ENCODE data around the gene AIMP1.

AIMP1 gene

GRCh38 chr4:106362086-106362825, 45.9 kb downstream of the AIMP1 start:
- TF ChIP-seq, protein P1, sequence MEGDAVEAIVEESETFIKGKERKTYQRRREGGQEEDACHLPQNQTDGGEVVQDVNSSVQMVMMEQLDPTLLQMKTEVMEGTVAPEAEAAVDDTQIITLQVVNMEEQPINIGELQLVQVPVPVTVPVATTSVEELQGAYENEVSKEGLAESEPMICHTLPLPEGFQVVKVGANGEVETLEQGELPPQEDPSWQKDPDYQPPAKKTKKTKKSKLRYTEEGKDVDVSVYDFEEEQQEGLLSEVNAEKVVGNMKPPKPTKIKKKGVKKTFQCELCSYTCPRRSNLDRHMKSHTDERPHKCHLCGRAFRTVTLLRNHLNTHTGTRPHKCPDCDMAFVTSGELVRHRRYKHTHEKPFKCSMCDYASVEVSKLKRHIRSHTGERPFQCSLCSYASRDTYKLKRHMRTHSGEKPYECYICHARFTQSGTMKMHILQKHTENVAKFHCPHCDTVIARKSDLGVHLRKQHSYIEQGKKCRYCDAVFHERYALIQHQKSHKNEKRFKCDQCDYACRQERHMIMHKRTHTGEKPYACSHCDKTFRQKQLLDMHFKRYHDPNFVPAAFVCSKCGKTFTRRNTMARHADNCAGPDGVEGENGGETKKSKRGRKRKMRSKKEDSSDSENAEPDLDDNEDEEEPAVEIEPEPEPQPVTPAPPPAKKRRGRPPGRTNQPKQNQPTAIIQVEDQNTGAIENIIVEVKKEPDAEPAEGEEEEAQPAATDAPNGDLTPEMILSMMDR (IDR thresholded peaks at IDR 0.05): no peak

DNA sequence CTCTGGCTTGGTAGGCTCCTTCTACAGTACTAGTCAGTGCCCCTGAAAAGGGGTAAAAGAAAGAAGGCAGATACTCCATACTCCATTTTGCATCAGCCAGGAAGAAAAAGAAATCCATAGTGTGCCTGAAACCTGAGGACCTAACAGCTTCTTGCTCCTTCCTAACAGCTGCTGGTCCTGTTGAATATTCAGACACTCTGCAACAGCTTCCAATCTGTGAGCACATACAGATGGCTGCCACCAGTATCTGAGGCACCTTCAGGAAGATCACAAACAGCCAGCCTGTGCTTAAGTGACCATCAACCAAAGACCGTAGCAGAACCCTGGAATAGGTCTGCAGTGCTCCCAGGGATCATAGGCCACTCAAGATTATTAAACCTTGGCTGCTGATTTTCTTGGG, 47.9 kb downstream of the AIMP1 start:
- H3K4me1 ChIP-seq (ENCODE audit: control insufficient read depth in 1 of 2, insufficient read depth in 1 of 2, low read depth in 1 of 2, low read length in 1 of 2): peaks cover 0 to 10% of the 10 kb centered on the region in 2 experiments
- TF ChIP-seq, protein P1 (IDR thresholded peaks at IDR 0.05): no peak
- peaks cover 1% of the 10 kb centered on the region for H3K27me3 ChIP-seq
- H3K36me3 ChIP-seq: no peaks in the 10 kb centered on the region
- H3K9me3 ChIP-seq: no peaks in the 10 kb centered on the region
- no peak overlapping the region for H3K27ac ChIP-seq
- H3K4me3 ChIP-seq (ENCODE audit: low read depth in 1 of 2, low read length in 1 of 2): no peak overlapping the region

More at GRCh38 chr4:106362086-106362825, 45.9 kb downstream of the AIMP1 start:
- peaks cover 0 to 24% of the 10 kb centered on the region in 2 experiments for H3K4me1 ChIP-seq (ENCODE audit: control insufficient read depth in 1 of 2, insufficient read depth in 1 of 2, low read depth in 1 of 2, low read length in 1 of 2)
- no peaks in the 10 kb centered on the region for H3K9me3 ChIP-seq
- no peaks in the 10 kb centered on the region for H3K27me3 ChIP-seq
- no peak overlapping the region for H3K27ac ChIP-seq
- no peak overlapping the region for H3K4me3 ChIP-seq (ENCODE audit: low read depth in 1 of 2, low read length in 1 of 2)
- H3K36me3 ChIP-seq: no peaks in the 10 kb centered on the region

DNA sequence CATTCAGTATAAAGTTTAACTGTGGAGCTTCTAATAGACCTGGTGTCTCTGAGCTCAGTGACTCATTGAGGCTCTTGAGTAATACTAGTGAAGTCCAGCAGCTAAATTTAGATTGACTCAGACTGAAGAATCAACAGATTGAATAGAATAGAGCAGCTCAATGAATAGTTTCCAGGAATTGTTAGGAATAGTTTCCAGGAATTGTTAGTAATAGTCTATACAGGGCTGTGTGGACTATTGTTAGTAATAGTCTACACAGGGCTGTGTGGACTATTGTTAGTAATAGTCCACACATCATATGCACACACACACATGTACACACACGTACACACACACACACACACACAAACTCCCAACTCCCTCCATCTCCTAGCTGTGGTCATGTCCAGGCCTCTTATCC, 49.3 kb downstream of the AIMP1 start:
- Histone ChIP-seq H3K36me3 (no peaks in the 10 kb centered on the region), H3K4me3 (ENCODE audit: low read depth in 1 of 2, low read length in 1 of 2) (no peak overlapping the region), H3K4me1 (ENCODE audit: control insufficient read depth in 1 of 2, insufficient read depth in 1 of 2, low read depth in 1 of 2, low read length in 1 of 2) (peaks cover 0 to 9% of the 10 kb centered on the region in 2 experiments), H3K27me3 (peaks cover 7% of the 10 kb centered on the region), H3K9me3 (no peaks in the 10 kb centered on the region), H3K27ac (no peak overlapping the region)
- TF ChIP-seq, protein P1 (IDR thresholded peaks at IDR 0.05): no peak

DNA sequence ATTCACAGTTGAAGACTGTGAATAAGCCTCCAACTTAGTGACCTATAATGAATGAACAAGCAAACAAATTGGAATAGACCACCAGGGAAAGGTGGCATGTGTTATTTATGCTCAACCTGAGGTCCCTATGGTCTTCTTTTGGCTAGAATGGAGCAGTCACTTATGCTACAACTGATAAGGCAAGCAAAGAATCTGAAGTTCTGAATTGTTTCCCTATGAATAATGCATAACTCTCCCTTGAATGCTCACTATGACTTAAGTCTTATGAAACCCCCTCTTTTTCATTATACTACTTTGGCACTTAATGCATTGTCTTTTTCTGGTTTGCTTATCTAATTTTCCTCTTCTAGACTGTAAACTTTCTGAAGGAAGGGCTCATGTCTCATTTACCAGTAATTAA, 49.7 kb downstream of the AIMP1 start:
- H3K9me3 ChIP-seq: no peaks in the 10 kb centered on the region
- H3K27ac ChIP-seq: no peak overlapping the region
- TF ChIP-seq, protein P1 (IDR thresholded peaks at IDR 0.05): no peak
- H3K4me1 ChIP-seq (ENCODE audit: control insufficient read depth in 1 of 2, insufficient read depth in 1 of 2, low read depth in 1 of 2, low read length in 1 of 2): peaks cover 0 to 9% of the 10 kb centered on the region in 2 experiments
- H3K36me3 ChIP-seq: no peaks in the 10 kb centered on the region
- peaks cover 10% of the 10 kb centered on the region for H3K27me3 ChIP-seq
- no peak overlapping the region for H3K4me3 ChIP-seq (ENCODE audit: low read depth in 1 of 2, low read length in 1 of 2)

- Histone ChIP-seq H3K36me3 (no peaks in the 10 kb centered on the region), H3K4me1 (ENCODE audit: control insufficient read depth in 1 of 2, insufficient read depth in 1 of 2, low read depth in 1 of 2, low read length in 1 of 2) (peaks cover 0 to under 1% of the 10 kb centered on the region in 2 experiments), H3K27ac (no peak overlapping the region), H3K27me3 (peaks cover 21% of the 10 kb centered on the region), H3K4me3 (ENCODE audit: low read depth in 1 of 2, low read length in 1 of 2) (no peak overlapping the region), H3K9me3 (no peaks in the 10 kb centered on the region)
- TF ChIP-seq, protein P1 (IDR thresholded peaks at IDR 0.05): no peak
These were observed 50.7 kb downstream of the AIMP1 start for GRCh38 chr4:106367072-106367471.
